ENCODE data around the gene SLC44A1.

Gene SLC44A1

GRCh38 chr9:105439428-105439827 lies 195.0 kb downstream of the SLC44A1 start:
- no peak overlapping the region for H3K14ac ChIP-seq (ENCODE audit: low read length)
- no peak overlapping the region for H4K91ac ChIP-seq (ENCODE audit: low read depth, low read length, poor library complexity)
- H3K4ac ChIP-seq (ENCODE audit: low read length), result no peak overlapping the region
- no peak overlapping the region for H3K9ac ChIP-seq (ENCODE audit: low read depth, low read length, poor library complexity)
- H3K4me1 ChIP-seq (ENCODE audit: control insufficient read depth in 2 of 2, insufficient read depth in 1 of 2, low read depth in 1 of 2, low read length in 2 of 2), result no peaks in the 10 kb centered on the region
- H2BK5ac ChIP-seq (ENCODE audit: low read length), result no peak overlapping the region
- peaks cover 0 to 3% of the 10 kb centered on the region in 2 donors for H3K9me3 ChIP-seq (replicated peaks in 1 of 2; ENCODE audit: control insufficient read depth in 2 of 2, insufficient read depth in 1 of 2, low read depth in 1 of 2, low read length in 2 of 2)
- H3K79me1 ChIP-seq (ENCODE audit: low read depth, low read length), result no peaks in the 10 kb centered on the region
- no peak overlapping the region for H3K27ac ChIP-seq (replicated peaks; ENCODE audit: low read length)
- DNase-seq (ENCODE audit: low spot score), result no peak
- no peak overlapping the region for H2BK15ac ChIP-seq (ENCODE audit: low read length)
- H2AFZ ChIP-seq (ENCODE audit: low read length), result no peak overlapping the region
- H3K36me3 ChIP-seq (replicated peaks in 1 of 2; ENCODE audit: control insufficient read depth in 2 of 2, insufficient read depth in 2 of 2, low read length in 2 of 2), result no peaks in the 10 kb centered on the region
- peaks cover 0 to 4% (median 0%) of the 10 kb centered on the region in 3 experiments for H3K27me3 ChIP-seq (ENCODE audit: control insufficient read depth in 3 of 3, insufficient read depth in 3 of 3, low read depth in 1 of 3, low read length in 3 of 3)
- no peak overlapping the region for H2AK5ac ChIP-seq (ENCODE audit: low read depth, low read length)
- H3K23ac ChIP-seq (ENCODE audit: low read depth, low read length, poor library complexity), result no peak overlapping the region
- no peak overlapping the region for H2BK120ac ChIP-seq (ENCODE audit: low read depth, low read length)
- no peak overlapping the region for H3K4me3 ChIP-seq (ENCODE audit: low read length in 2 of 2)
- H3K4me2 ChIP-seq (ENCODE audit: insufficient read depth, low read length, poor library complexity, severe bottlenecking), result no peak overlapping the region
- H4K8ac ChIP-seq (ENCODE audit: low read depth, low read length), result no peak overlapping the region
- no peak overlapping the region for H3K18ac ChIP-seq (ENCODE audit: low read length)
- H2BK12ac ChIP-seq (ENCODE audit: low read length), result no peak overlapping the region

DNA sequence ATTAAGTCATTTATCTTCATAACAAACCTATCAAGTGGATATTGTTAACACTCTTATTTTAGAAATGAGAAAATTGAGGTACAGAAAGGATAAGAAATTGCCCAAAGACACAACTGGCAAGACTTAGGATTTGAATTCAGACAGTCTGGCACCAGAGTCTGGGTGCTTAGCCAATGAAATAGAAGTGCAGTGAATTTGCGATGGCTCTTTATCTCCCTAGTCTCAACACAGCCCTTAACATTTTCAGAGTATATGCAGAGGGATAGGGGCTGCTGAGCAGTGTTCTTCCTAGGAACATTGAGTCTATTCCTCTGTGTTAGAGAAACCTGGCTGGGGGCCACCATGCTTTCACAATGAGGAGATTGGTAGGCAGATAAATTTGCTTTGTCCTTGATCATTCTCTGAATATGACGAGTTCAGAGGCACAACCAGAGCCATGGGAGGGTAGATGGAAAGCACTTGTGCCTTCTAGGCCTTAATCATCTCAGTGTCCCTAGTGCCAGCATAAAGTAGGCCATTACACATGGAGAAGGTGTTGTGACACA lies 197.2 kb downstream of the SLC44A1 start:
- Histone ChIP-seq H2BK5ac (ENCODE audit: low read length) (no peak overlapping the region), H3K23ac (ENCODE audit: low read depth, low read length, poor library complexity) (no peak overlapping the region), H2AK5ac (ENCODE audit: low read depth, low read length) (no peak overlapping the region), H3K9ac (ENCODE audit: low read depth, low read length, poor library complexity) (no peak overlapping the region), H2BK15ac (ENCODE audit: low read length) (no peak overlapping the region), H3K4me2 (ENCODE audit: insufficient read depth, low read length, poor library complexity, severe bottlenecking) (no peak overlapping the region), H3K27ac (replicated peaks; ENCODE audit: low read length) (no peak overlapping the region), H3K14ac (ENCODE audit: low read length) (no peak overlapping the region), H3K79me1 (ENCODE audit: low read depth, low read length) (no peaks in the 10 kb centered on the region), H3K27me3 (ENCODE audit: control insufficient read depth in 3 of 3, insufficient read depth in 3 of 3, low read depth in 1 of 3, low read length in 3 of 3) (peaks cover 0 to 8% (median 0%) of the 10 kb centered on the region in 3 experiments), H4K91ac (ENCODE audit: low read depth, low read length, poor library complexity) (no peak overlapping the region), H2BK12ac (ENCODE audit: low read length) (no peak overlapping the region), H3K4me3 (ENCODE audit: low read length in 2 of 2) (no peak overlapping the region), H3K4me1 (ENCODE audit: control insufficient read depth in 2 of 2, insufficient read depth in 1 of 2, low read depth in 1 of 2, low read length in 2 of 2) (no peaks in the 10 kb centered on the region), H2BK120ac (ENCODE audit: low read depth, low read length) (no peak overlapping the region), H3K36me3 (replicated peaks in 1 of 2; ENCODE audit: control insufficient read depth in 2 of 2, insufficient read depth in 2 of 2, low read length in 2 of 2) (no peaks in the 10 kb centered on the region), H2AFZ (ENCODE audit: low read length) (no peak overlapping the region), H3K9me3 (replicated peaks in 1 of 2; ENCODE audit: control insufficient read depth in 2 of 2, insufficient read depth in 1 of 2, low read depth in 1 of 2, low read length in 2 of 2) (no peaks in the 10 kb centered on the region), H3K4ac (ENCODE audit: low read length) (no peak overlapping the region), H3K18ac (ENCODE audit: low read length) (no peak overlapping the region), H4K8ac (ENCODE audit: low read depth, low read length) (no peak overlapping the region)
- no CpG with 5 or more reads among the region's 2 CpGs for WGBS, 2 donors (ENCODE audit: extremely low coverage in 2 of 2, insufficient read length in 2 of 2, insufficient replicate concordance in 1 of 2)
- no peak for DNase-seq (ENCODE audit: low spot score)

DNA sequence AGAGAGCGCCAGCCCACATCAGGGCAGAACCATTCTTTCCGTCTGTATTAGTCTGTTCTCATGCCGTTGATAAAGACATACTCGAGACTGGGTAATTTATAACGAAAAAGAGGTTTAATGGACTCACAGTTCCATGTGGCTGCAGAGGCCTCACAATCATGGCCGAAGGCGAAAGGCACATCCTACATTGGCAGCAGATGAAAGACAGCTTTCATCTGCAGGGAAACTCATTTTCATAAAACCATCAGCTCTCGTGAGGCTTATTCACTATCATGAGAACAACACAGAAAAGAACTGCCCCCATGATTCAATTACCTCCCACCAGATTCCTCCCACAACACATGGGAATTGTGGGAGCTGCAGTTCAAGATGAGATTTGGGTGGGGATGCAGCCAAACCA lies 198.7 kb downstream of the SLC44A1 start:
- Histone ChIP-seq H3K27ac (replicated peaks; ENCODE audit: low read length) (no peak overlapping the region), H3K23ac (ENCODE audit: low read depth, low read length, poor library complexity) (no peak overlapping the region), H3K4ac (ENCODE audit: low read length) (no peak overlapping the region), H2AFZ (ENCODE audit: low read length) (no peak overlapping the region), H3K14ac (ENCODE audit: low read length) (no peak overlapping the region), H3K9me3 (replicated peaks in 1 of 2; ENCODE audit: control insufficient read depth in 2 of 2, insufficient read depth in 1 of 2, low read depth in 1 of 2, low read length in 2 of 2) (no peaks in the 10 kb centered on the region), H3K36me3 (replicated peaks in 1 of 2; ENCODE audit: control insufficient read depth in 2 of 2, insufficient read depth in 2 of 2, low read length in 2 of 2) (no peaks in the 10 kb centered on the region), H2BK12ac (ENCODE audit: low read length) (no peak overlapping the region), H3K18ac (ENCODE audit: low read length) (no peak overlapping the region), H3K9ac (ENCODE audit: low read depth, low read length, poor library complexity) (no peak overlapping the region), H2BK15ac (ENCODE audit: low read length) (no peak overlapping the region), H3K4me3 (ENCODE audit: low read length in 2 of 2) (no peak overlapping the region), H2AK5ac (ENCODE audit: low read depth, low read length) (no peak overlapping the region), H4K91ac (ENCODE audit: low read depth, low read length, poor library complexity) (no peak overlapping the region), H2BK120ac (ENCODE audit: low read depth, low read length) (no peak overlapping the region), H3K27me3 (ENCODE audit: control insufficient read depth in 3 of 3, insufficient read depth in 3 of 3, low read depth in 1 of 3, low read length in 3 of 3) (peaks cover 0 to 8% (median 0%) of the 10 kb centered on the region in 3 experiments), H3K4me1 (ENCODE audit: control insufficient read depth in 2 of 2, insufficient read depth in 1 of 2, low read depth in 1 of 2, low read length in 2 of 2) (peaks cover 0 to 2% of the 10 kb centered on the region in 2 donors), H3K4me2 (ENCODE audit: insufficient read depth, low read length, poor library complexity, severe bottlenecking) (no peak overlapping the region), H4K8ac (ENCODE audit: low read depth, low read length) (no peak overlapping the region), H2BK5ac (ENCODE audit: low read length) (no peak overlapping the region), H3K79me1 (ENCODE audit: low read depth, low read length) (no peaks in the 10 kb centered on the region)
- no CpG with 5 or more reads among the region's 8 CpGs for WGBS, 2 donors (ENCODE audit: extremely low coverage in 2 of 2, insufficient read length in 2 of 2, insufficient replicate concordance in 1 of 2)
- no peak for DNase-seq (ENCODE audit: low spot score)

GRCh38 chr9:105444130-105444529 lies 199.7 kb downstream of the SLC44A1 start:
- Histone ChIP-seq H2BK15ac (ENCODE audit: low read length) (no peak overlapping the region), H3K27me3 (ENCODE audit: control insufficient read depth in 3 of 3, insufficient read depth in 3 of 3, low read depth in 1 of 3, low read length in 3 of 3) (peaks cover 0 to 8% (median 0%) of the 10 kb centered on the region in 3 experiments), H2AFZ (ENCODE audit: low read length) (no peak overlapping the region), H3K18ac (ENCODE audit: low read length) (no peak overlapping the region), H3K4ac (ENCODE audit: low read length) (no peak overlapping the region), H3K4me2 (ENCODE audit: insufficient read depth, low read length, poor library complexity, severe bottlenecking) (no peak overlapping the region), H3K9ac (ENCODE audit: low read depth, low read length, poor library complexity) (no peak overlapping the region), H3K14ac (ENCODE audit: low read length) (no peak overlapping the region), H2BK120ac (ENCODE audit: low read depth, low read length) (no peak overlapping the region), H3K9me3 (replicated peaks in 1 of 2; ENCODE audit: control insufficient read depth in 2 of 2, insufficient read depth in 1 of 2, low read depth in 1 of 2, low read length in 2 of 2) (no peaks in the 10 kb centered on the region), H2BK12ac (ENCODE audit: low read length) (no peak overlapping the region), H2AK5ac (ENCODE audit: low read depth, low read length) (no peak overlapping the region), H3K4me3 (ENCODE audit: low read length in 2 of 2) (no peak overlapping the region), H3K79me1 (ENCODE audit: low read depth, low read length) (no peaks in the 10 kb centered on the region), H3K27ac (replicated peaks; ENCODE audit: low read length) (no peak overlapping the region), H2BK5ac (ENCODE audit: low read length) (no peak overlapping the region), H4K8ac (ENCODE audit: low read depth, low read length) (no peak overlapping the region), H3K4me1 (ENCODE audit: control insufficient read depth in 2 of 2, insufficient read depth in 1 of 2, low read depth in 1 of 2, low read length in 2 of 2) (peaks cover 0 to 2% of the 10 kb centered on the region in 2 donors), H3K23ac (ENCODE audit: low read depth, low read length, poor library complexity) (no peak overlapping the region), H4K91ac (ENCODE audit: low read depth, low read length, poor library complexity) (no peak overlapping the region), H3K36me3 (replicated peaks in 1 of 2; ENCODE audit: control insufficient read depth in 2 of 2, insufficient read depth in 2 of 2, low read length in 2 of 2) (no peaks in the 10 kb centered on the region)
- no CpG with 5 or more reads among the region's 4 CpGs for WGBS, 2 donors (ENCODE audit: extremely low coverage in 2 of 2, insufficient read length in 2 of 2, insufficient replicate concordance in 1 of 2)
- no peak for DNase-seq (ENCODE audit: low spot score)
